Naive B cell (primary cell): ENCODE measurements around the gene PRXL2B. TPM values are rescaled to one million over a fixed set of nuclear protein-coding genes. Genes with fewer than 3 reads are reported as not detected.
A peak's percentile ranks its signal among the peaks of the same experiment; 100 is the strongest.

ENCODE experiments used
- ATAC-seq, 2 donors: fragments of 150-1000 bp; cut with Tn5 transposase; 2 replicates each; pipeline ENCODE4 v1.10.0; 2021; ENCODE audit warnings: low read depth in 2 of 2, mild to moderate bottlenecking in 2 of 2, moderate library complexity in 2 of 2
- DNase-seq: peaks from one replicate; pipeline ENCODE4 v3.0.0; 2022
- H3K27ac Mint-ChIP-seq, 6 donors: one replicate each; pipeline ENCODE4 v1.8.0; 2020 to 2022; ENCODE audit warnings: mild to moderate bottlenecking in 6 of 6, mixed read lengths in 6 of 6, moderate library complexity in 5 of 6, inconsistent platforms in 2 of 6
- H3K27me3 Mint-ChIP-seq, 3 donors: one replicate each; pipeline ENCODE4 v1.8.0; 2021 to 2022; ENCODE audit warnings: mixed read lengths in 3 of 3, mild to moderate bottlenecking in 1 of 3
- H3K36me3 Mint-ChIP-seq, 2 donors: one replicate each; pipeline ENCODE4 v1.8.0; 2020 to 2022; ENCODE audit warnings: mixed read lengths in 2 of 2, inconsistent platforms in 1 of 2, mild to moderate bottlenecking in 1 of 2
- H3K4me1 Mint-ChIP-seq, 3 donors: one replicate each; pipeline ENCODE4 v1.8.0; 2020 to 2022; ENCODE audit warnings: mixed read lengths in 3 of 3, inconsistent platforms in 1 of 3, mild to moderate bottlenecking in 1 of 3, moderate library complexity in 1 of 3
- H3K4me3 Mint-ChIP-seq, 8 donors: one replicate each; pipeline ENCODE4 v1.8.0; 2020 to 2022; ENCODE audit warnings: mild to moderate bottlenecking in 8 of 8, mixed read lengths in 8 of 8, moderate library complexity in 8 of 8, inconsistent platforms in 2 of 8
- H3K9me3 Mint-ChIP-seq, 7 donors: one replicate each; pipeline ENCODE4 v1.8.0; 2020 to 2022; ENCODE audit warnings: mixed read lengths in 7 of 7, mild to moderate bottlenecking in 5 of 7, inconsistent platforms in 2 of 7, moderate library complexity in 1 of 7
- polyA plus RNA-seq, 6 donors: library from polyadenylated mRNA; unstranded; fragments of 300-500 nt; fragmentation: Illumina TruSeq; gene quantifications; one replicate each; pipeline ENCODE4 v1.2.3, GENCODE V29; 2021; ENCODE audit warnings: low read depth in 6 of 6

PRXL2B gene
- polyA plus RNA-seq, 6 donors from 2014 or later = 11.6 to 18.6 (median 13.7) TPM

DNA sequence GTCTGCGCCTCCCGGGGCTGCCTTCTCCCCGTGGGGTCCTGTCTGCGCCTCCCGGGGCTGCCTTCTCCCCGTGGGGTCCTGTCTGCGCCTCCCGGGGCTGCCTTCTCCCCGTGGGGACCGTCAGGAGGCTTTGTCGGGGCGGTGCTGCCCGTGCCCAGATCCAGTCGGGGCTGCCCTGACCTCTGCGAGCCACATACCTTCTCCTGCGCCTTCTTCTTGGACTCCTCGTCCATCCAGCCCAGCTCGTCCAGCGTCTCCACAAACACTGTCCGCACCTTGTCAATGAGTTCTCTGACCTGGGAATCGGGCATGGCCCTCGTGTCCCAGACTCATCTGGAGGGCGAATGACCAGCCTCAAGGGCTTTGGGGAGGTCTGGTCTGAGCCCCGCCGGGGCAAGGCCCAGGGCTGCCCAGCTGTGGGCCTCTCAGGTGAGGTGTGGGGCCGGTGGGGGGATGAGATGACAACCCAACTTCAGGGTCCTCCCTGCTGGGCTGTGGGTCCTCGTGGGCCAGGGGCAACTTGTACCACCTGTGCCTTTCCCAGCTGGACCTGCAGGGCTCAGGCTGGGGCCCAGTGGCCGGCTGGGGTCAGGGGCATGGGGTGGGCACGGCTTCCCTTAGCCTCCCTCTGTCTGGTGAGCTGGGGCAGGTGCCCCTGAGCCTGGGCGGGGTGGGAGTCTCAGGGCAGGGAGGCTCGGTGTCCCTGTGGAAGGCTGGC is 9.4 kb downstream of the PRXL2B start:
- peaks cover 0 to 12% of the 10 kb centered on the region in 2 donors for H3K36me3 Mint-ChIP-seq
- DNase-seq (no peak), ATAC-seq (no peak)

DNA sequence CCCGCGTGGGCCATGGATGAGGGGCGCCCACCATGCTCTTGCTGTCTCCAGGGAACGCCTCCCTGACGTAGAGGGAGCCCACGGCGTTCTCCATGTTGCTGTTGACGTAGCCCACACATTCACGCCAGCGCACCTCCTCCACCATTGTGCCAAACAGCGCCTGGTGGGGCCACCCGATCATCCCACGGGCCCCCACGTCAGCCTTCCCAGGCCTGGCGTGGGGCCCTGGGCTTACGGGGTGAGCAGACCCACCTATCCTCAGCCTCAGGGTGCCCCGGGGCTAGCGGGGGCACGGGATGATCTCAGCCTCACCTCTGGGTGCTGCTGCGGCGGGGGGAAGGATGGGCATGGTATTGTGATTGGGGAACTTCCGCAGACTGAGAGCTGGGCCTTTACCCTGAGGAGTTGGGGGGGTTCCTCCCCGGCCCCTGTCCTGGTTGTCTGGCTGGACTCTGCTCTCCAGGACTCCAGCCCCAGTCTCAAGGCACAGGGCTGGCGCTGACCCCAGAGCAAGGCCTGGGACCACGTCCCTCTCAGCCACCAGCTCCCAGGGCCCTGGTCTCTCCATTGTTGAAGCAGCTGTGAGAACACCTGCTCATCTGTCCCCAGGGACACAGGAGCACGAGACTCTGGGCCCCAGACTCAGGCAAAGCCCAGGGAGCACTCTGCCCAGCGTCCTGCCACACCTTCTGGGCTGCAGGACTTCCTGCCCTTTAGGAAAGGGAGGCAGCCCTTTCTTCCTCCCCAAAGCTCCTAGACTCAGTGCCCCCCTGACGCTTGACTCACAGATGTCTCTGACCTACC is 10.2 kb downstream of the PRXL2B start:
- DNase-seq = no peak
- H3K4me3 Mint-ChIP-seq = no peak overlapping the region
- H3K27ac Mint-ChIP-seq = peak overlapping the region in 2 of 6 donors; percentile 39 to 47
- H3K36me3 Mint-ChIP-seq = peaks cover 0 to 12% of the 10 kb centered on the region in 2 donors
- H3K9me3 Mint-ChIP-seq = peaks cover 0 to 11% (median 5%) of the 10 kb centered on the region in 7 donors
- peaks cover 5 to 6% (median 5%) of the 10 kb centered on the region in 3 donors for H3K4me1 Mint-ChIP-seq
- H3K27me3 Mint-ChIP-seq = peaks cover 5 to 25% (median 13%) of the 10 kb centered on the region in 3 donors
- ATAC-seq = peak in 1 of 2 donors; percentile 16

More for the DNA sequence above, 9.4 kb downstream of the PRXL2B start:
- Mint-ChIP-seq H3K4me1 (peaks cover 5 to 8% (median 5%) of the 10 kb centered on the region in 3 donors), H3K27me3 (peaks cover 0 to 25% (median 13%) of the 10 kb centered on the region in 3 donors), H3K4me3 (no peak overlapping the region), H3K9me3 (peaks cover 0 to 11% (median 5%) of the 10 kb centered on the region in 7 donors), H3K27ac (no peak overlapping the region)

GRCh38 chr1:2597441-2598328 is 11.1 kb downstream of the PRXL2B start:
- no peak for DNase-seq
- Mint-ChIP-seq H3K27ac (peak overlapping the region in 1 of 6 donors; percentile 66), H3K27me3 (peaks cover 5 to 26% (median 21%) of the 10 kb centered on the region in 3 donors), H3K4me3 (no peak overlapping the region), H3K36me3 (peaks cover 0 to 12% of the 10 kb centered on the region in 2 donors), H3K9me3 (peaks cover 0 to 11% (median 5%) of the 10 kb centered on the region in 7 donors), H3K4me1 (peaks cover 3 to 5% (median 4%) of the 10 kb centered on the region in 3 donors)
- no peak for ATAC-seq

DNA sequence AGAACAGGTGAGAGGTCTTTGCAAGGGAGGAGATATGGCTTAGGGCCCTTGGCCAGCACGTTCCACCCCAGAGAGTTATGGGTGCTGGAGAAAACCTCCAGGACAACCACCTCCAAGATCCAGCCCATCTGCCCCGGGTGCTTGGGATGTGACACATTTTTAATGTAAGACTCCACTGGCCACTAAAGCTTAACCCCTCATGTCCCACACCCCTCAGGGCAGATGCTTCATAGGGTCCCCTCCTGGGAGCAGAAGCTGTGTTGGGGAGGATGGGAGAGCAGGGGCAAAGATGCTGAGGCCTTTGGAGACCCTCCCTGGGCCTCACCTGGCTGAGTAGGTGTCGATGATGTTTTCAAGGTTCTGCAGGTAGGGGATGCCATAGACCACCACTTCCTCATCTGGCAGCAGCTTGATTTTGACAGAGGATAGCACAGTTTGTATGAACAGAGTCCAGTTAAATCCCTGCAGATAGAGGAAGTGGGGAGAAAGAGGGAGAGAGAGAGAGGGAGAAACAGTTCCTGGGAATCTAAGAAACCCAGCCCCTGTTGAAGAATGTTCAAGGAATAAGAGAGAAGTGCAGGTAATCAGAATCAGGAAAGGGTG is 11.9 kb downstream of the PRXL2B start:
- H3K9me3 Mint-ChIP-seq = peaks cover 0 to 11% (median 5%) of the 10 kb centered on the region in 7 donors
- DNase-seq (no peak), ATAC-seq (no peak)
- H3K27ac Mint-ChIP-seq = peak overlapping the region in 1 of 6 donors; percentile 42
- no peak overlapping the region for H3K4me3 Mint-ChIP-seq
- peaks cover 0 to 5% (median 2%) of the 10 kb centered on the region in 3 donors for H3K4me1 Mint-ChIP-seq
- H3K36me3 Mint-ChIP-seq = peaks cover 0 to 12% of the 10 kb centered on the region in 2 donors
- peaks cover 5 to 26% (median 25%) of the 10 kb centered on the region in 3 donors for H3K27me3 Mint-ChIP-seq

DNA sequence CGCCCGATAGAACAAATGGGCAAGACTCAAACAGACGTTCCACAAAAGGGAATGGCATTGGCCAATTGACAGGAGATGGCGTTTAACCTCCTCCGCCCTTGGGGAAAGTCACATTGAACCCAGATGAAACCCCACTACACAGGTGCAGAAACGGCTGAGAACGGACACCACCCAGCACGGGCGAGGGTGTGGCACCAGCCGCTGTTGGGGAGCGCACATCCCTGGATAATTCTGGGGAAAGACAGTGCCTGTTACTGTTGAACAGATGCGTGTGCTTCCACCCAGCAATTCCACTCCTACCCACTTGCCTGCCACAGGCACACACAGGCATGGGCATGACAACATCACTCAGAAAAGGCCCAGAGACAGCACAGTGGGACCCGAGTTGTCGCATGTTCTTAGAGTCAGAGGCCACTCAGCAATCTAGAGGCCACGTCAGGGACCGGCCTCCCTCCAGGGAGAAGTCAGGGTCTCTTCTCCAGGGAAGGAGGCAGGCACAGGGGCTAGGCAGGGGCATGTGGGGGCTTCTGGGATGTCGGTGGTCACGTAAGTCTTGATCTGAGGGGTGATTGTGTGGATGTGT is 15.2 kb downstream of the PRXL2B start:
- H3K4me3 Mint-ChIP-seq = no peak overlapping the region
- peak overlapping the region in 1 of 6 donors; percentile 39 for H3K27ac Mint-ChIP-seq
- H3K4me1 Mint-ChIP-seq = peaks cover 0 to 5% (median 2%) of the 10 kb centered on the region in 3 donors
- H3K36me3 Mint-ChIP-seq = peaks cover 0 to 12% of the 10 kb centered on the region in 2 donors
- no peak for DNase-seq
- peaks cover 0 to 11% (median 5%) of the 10 kb centered on the region in 7 donors for H3K9me3 Mint-ChIP-seq
- H3K27me3 Mint-ChIP-seq = peaks cover 5 to 25% (median 19%) of the 10 kb centered on the region in 3 donors
- no peak for ATAC-seq

- DNase-seq (no peak), ATAC-seq (no peak)
- H3K9me3 Mint-ChIP-seq = peaks cover 0 to 11% (median 5%) of the 10 kb centered on the region in 7 donors
- peaks cover 0 to 2% (median under 1%) of the 10 kb centered on the region in 3 donors for H3K4me1 Mint-ChIP-seq
- H3K36me3 Mint-ChIP-seq = peaks cover 0 to 12% of the 10 kb centered on the region in 2 donors
- H3K4me3 Mint-ChIP-seq = no peak overlapping the region
- H3K27ac Mint-ChIP-seq = peak overlapping the region in 1 of 6 donors; percentile 1
- H3K27me3 Mint-ChIP-seq = peaks cover 5 to 19% (median 14%) of the 10 kb centered on the region in 3 donors
These were observed 15.8 kb downstream of the PRXL2B start for GRCh38 chr1:2602311-2602835.

DNA sequence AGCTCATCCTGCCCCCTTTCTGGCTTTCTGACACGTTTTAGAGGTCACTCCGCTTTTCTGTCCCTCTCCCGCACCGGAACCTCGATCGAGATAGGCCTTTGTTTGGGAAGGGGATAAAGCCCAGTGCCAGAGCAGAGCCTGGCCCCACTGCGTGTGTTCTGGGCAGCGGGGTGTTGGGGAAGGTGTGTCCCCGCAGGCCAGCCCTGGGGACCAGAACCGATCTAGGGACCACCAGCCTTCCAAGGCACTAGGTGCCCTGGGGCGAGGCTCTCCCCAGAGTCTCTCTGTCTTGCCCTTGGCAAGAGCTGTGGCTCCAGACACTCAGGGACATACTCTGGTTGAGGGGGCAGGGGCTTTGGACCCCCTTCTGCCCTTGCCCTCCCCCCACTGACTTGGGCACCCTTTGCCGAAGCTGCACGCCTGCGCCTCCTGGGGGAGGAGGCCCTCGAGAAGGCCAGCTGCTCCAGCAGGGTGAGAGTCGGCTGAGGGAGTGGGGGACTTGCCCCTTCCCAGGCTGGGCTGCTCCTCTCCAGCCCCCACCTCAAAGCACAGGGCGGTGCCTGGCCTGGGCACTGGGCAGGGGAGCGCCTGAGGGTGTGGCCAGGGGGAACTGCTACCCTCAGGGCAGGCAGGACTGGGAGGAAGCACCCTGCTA is 16.4 kb downstream of the PRXL2B start:
- Mint-ChIP-seq H3K27ac (no peak overlapping the region), H3K36me3 (peaks cover 0 to 10% of the 10 kb centered on the region in 2 donors), H3K27me3 (peaks cover 5 to 13% (median 8%) of the 10 kb centered on the region in 3 donors), H3K4me1 (no peaks in the 10 kb centered on the region), H3K4me3 (no peak overlapping the region), H3K9me3 (peaks cover 0 to 11% (median 5%) of the 10 kb centered on the region in 7 donors)
- no peak for ATAC-seq
- no peak for DNase-seq

- no peak overlapping the region for H3K4me3 Mint-ChIP-seq
- ATAC-seq = no peak
- peaks cover 0 to 3% of the 10 kb centered on the region in 2 donors for H3K36me3 Mint-ChIP-seq
- H3K27me3 Mint-ChIP-seq = peaks cover 7 to 12% (median 9%) of the 10 kb centered on the region in 3 donors
- no peak overlapping the region for H3K27ac Mint-ChIP-seq
- H3K4me1 Mint-ChIP-seq = no peaks in the 10 kb centered on the region
- peaks cover 0 to 4% (median 2%) of the 10 kb centered on the region in 7 donors for H3K9me3 Mint-ChIP-seq
- DNase-seq = no peak
These were observed 17.1 kb downstream of the PRXL2B start for GRCh38 chr1:2603521-2604155.

GRCh38 chr1:2604156-2604843 is 17.7 kb downstream of the PRXL2B start:
- ATAC-seq (no peak), DNase-seq (no peak)
- H3K9me3 Mint-ChIP-seq = no peaks in the 10 kb centered on the region
- no peaks in the 10 kb centered on the region for H3K36me3 Mint-ChIP-seq
- no peak overlapping the region for H3K4me3 Mint-ChIP-seq
- no peak overlapping the region for H3K27ac Mint-ChIP-seq
- no peaks in the 10 kb centered on the region for H3K4me1 Mint-ChIP-seq
- peaks cover 7 to 12% (median 9%) of the 10 kb centered on the region in 3 donors for H3K27me3 Mint-ChIP-seq

- no peak for DNase-seq
- H3K9me3 Mint-ChIP-seq = no peaks in the 10 kb centered on the region
- peaks cover 7 to 12% (median 9%) of the 10 kb centered on the region in 3 donors for H3K27me3 Mint-ChIP-seq
- no peaks in the 10 kb centered on the region for H3K36me3 Mint-ChIP-seq
- no peak for ATAC-seq
- no peak overlapping the region for H3K4me3 Mint-ChIP-seq
- no peak overlapping the region for H3K27ac Mint-ChIP-seq
- H3K4me1 Mint-ChIP-seq = no peaks in the 10 kb centered on the region
These were observed 18.4 kb downstream of the PRXL2B start for GRCh38 chr1:2604844-2605508.
